ENCODE results near the gene XPO5. TPM values are rescaled to one million over a fixed set of nuclear protein-coding genes. Genes with fewer than 3 reads are reported as not detected.
"Not testable (repeated sequence)": the region's sequence is repeated elsewhere in the genome, so short reads cannot be mapped to it uniquely, and the experiment has no call there.

The XPO5 gene
- total and polyA plus RNA-seq, 9 of the 15 experiments (the other 6 are each of a cell fraction or from before 2014, with no cell fraction given) = 36.0 to 170 (median 99.1) TPM

DNA sequence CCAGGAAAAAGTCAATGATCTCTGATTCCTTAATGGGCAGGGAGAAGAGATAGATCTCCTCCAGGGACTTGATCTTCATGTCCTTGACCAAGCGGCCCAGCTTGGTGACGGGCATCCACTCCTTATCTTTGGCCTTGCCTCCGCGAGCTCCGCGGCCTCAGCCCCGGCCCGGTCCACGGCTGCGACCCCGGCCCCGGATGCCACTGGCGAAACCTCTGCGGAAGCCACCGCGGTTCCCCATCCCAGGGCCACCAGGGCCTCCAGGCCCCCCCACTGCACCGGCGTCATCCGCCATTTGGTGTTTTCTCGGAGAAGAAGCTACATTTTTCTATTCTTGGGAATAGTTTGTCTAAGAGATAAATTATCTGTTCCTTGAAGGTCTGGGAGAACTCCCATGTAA, 36.4 kb downstream of the XPO5 start:
- BruUV-seq (replicated peaks); H4K20me1 ChIP-seq (replicated peaks; ENCODE audit: control insufficient read depth, insufficient read depth, low read length); H3K9ac ChIP-seq (ENCODE audit: insufficient read depth in 1 of 2, low read depth in 2 of 2, low read length in 2 of 2); H2AFZ ChIP-seq (ENCODE audit: low read depth, low read length); H3K4me3 ChIP-seq; H3K79me2 ChIP-seq (ENCODE audit: control insufficient read depth, insufficient read depth, low read length); H3K27ac ChIP-seq (ENCODE audit: extremely low read depth, low read depth, low read length); H3K4me1 ChIP-seq (replicated peaks in 1 of 2; ENCODE audit: control insufficient read depth in 2 of 2, insufficient read depth in 2 of 2, low read length in 2 of 2); H3K4me2 ChIP-seq (ENCODE audit: insufficient read depth, low read length); ATAC-seq; H3K9me1 ChIP-seq (ENCODE audit: control insufficient read depth, insufficient read depth, low read length); FAIRE-seq; H3K9me3 ChIP-seq (replicated peaks; ENCODE audit: control insufficient read depth, insufficient read depth, low read depth, low read length); in situ Hi-C loops (cut with MboI); DNase-seq (ENCODE audit: extremely low read depth in 1 of 4, low spot score in 3 of 4); H3K27me3 ChIP-seq (ENCODE audit: control insufficient read depth in 2 of 2, insufficient read depth in 2 of 2, low read length in 2 of 2); intact Hi-C loops (cut with micrococcal nuclease); CTCF ChIA-PET (ENCODE audit: low intra/inter-chr PET ratio): not testable (repeated sequence)
- WGBS (ENCODE audit: insufficient coverage, low coverage, missing lambda C conversion rate) = 93% methylated on average over 16 of the region's 20 CpGs
- H3K36me3 ChIP-seq (ENCODE audit: control insufficient read depth, insufficient read depth, low read length) = peaks cover 86% of the 10 kb centered on the region
- TF ChIP-seq POLR2G (IDR thresholded peaks at IDR 0.05; ENCODE audit: low read depth, low read length) (peak; percentile 53; the same call in 1 of the 2 replicates), RBFOX2 (IDR thresholded peaks at IDR 0.05; ENCODE audit: low read depth, low read length) (peak; percentile 37; the same call in 1 of the 2 replicates)
- TF ChIP-seq, protein P1, sequence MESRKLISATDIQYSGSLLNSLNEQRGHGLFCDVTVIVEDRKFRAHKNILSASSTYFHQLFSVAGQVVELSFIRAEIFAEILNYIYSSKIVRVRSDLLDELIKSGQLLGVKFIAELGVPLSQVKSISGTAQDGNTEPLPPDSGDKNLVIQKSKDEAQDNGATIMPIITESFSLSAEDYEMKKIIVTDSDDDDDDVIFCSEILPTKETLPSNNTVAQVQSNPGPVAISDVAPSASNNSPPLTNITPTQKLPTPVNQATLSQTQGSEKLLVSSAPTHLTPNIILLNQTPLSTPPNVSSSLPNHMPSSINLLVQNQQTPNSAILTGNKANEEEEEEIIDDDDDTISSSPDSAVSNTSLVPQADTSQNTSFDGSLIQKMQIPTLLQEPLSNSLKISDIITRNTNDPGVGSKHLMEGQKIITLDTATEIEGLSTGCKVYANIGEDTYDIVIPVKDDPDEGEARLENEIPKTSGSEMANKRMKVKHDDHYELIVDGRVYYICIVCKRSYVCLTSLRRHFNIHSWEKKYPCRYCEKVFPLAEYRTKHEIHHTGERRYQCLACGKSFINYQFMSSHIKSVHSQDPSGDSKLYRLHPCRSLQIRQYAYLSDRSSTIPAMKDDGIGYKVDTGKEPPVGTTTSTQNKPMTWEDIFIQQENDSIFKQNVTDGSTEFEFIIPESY (CRISPR knock-in tag; IDR thresholded peaks at IDR 0.05) = peak; percentile 29; the same call in 1 of the 2 replicates
- POLR2A ChIA-PET = interaction anchor here (0.6 to 3.7 kb wide), 3 partner anchors 14 to 319 kb away, joined by 4 to 21 read pairs (median 6); no protein-coding TSS in a partner anchor
